Middle frontal gyrus (tissue), 1 donor: ENCODE measurements around the gene CEBPB.
A peak's percentile ranks its signal among the peaks of the same experiment; 100 is the strongest.
"Not testable (repeated sequence)": the region's sequence is repeated elsewhere in the genome, so short reads cannot be mapped to it uniquely, and the experiment has no call there.

Experiments used
- DNase-seq: peaks from one replicate; pipeline ENCODE4 v3.0.0-alpha.2; 2015; ENCODE audit warnings: low spot score; ENCODE audit errors: extremely low spot score

The CEBPB gene

GRCh38 chr20:50169329-50169823 is 21.3 kb upstream of the CEBPB start:
- peak; percentile 65 for DNase-seq

GRCh38 chr20:50170549-50171220 is 19.9 kb upstream of the CEBPB start:
- DNase-seq, result no peak

- DNase-seq, result no peak
These were observed 18.1 kb upstream of the CEBPB start for GRCh38 chr20:50172347-50173013.

GRCh38 chr20:50174456-50174855 is 16.2 kb upstream of the CEBPB start:
- no peak for DNase-seq

GRCh38 chr20:50175938-50176933 is 14.4 kb upstream of the CEBPB start:
- DNase-seq, result no peak

- not testable (repeated sequence) for DNase-seq
These were observed 12.0 kb upstream of the CEBPB start for GRCh38 chr20:50178672-50179071.

GRCh38 chr20:50181344-50181743 is 9.3 kb upstream of the CEBPB start:
- DNase-seq, result no peak

- DNase-seq, result no peak
These were observed 8.3 kb upstream of the CEBPB start for GRCh38 chr20:50182346-50182745.

GRCh38 chr20:50185426-50185825 is 5.2 kb upstream of the CEBPB start:
- no peak for DNase-seq

- DNase-seq, result peak; percentile 79
These were observed 4.3 kb upstream of the CEBPB start for GRCh38 chr20:50186151-50186885.

- no peak for DNase-seq
These were observed 3.6 kb upstream of the CEBPB start for GRCh38 chr20:50186987-50187402.

GRCh38 chr20:50187403-50188051 is 3.1 kb upstream of the CEBPB start:
- DNase-seq, result no peak

- no peak for DNase-seq
These were observed 2.3 kb upstream of the CEBPB start for GRCh38 chr20:50188287-50188688.

GRCh38 chr20:50188879-50189680 is 1.6 kb upstream of the CEBPB start:
- no peak for DNase-seq

- no peak for DNase-seq
These were observed 864 bp upstream of the CEBPB start for GRCh38 chr20:50189681-50190250.

GRCh38 chr20:50191065-50191543 is 474 bp downstream of the CEBPB start:
- DNase-seq, result no peak

GRCh38 chr20:50191544-50192363 is 1.1 kb downstream of the CEBPB start:
- DNase-seq, result no peak
